AG04449 (cell line): ENCODE data around the gene OFD1.

ENCODE experiments used
- CTCF ChIA-PET: fragments of 350-600 bp; formaldehyde crosslinking; extraction: SDS; loops from one replicate; lab custom pipeline; 2021; ENCODE audit warnings: antibody characterized with exemption; lab: Yijun Ruan, JAX
- POLR2A ChIA-PET: fragments of 400-600, 350-600 bp; formaldehyde crosslinking; extraction: SDS; loops from one replicate; lab custom pipeline; 2020; ENCODE audit warnings: antibody characterized with exemption, inconsistent platforms; lab: Yijun Ruan, JAX
- DNase-seq: peaks from one replicate; pipeline ENCODE4 v3.0.0-alpha.2; 2010; ENCODE audit warnings: low read depth, low spot score
- H3K4me3 ChIP-seq: 2 replicates; pipeline ENCODE4 v1.5.1; 2011; ENCODE audit warnings: low read depth, mild to moderate bottlenecking, control low read depth, low read length
- CTCF ChIP-seq: IDR thresholded peaks from one replicate; pipeline ENCODE4 v1.5.1; 2011; ENCODE audit warnings: mild to moderate bottlenecking, moderate library complexity, low read length, control low read depth, inconsistent platforms; ENCODE audit not compliant: insufficient read depth; ENCODE audit errors: missing control alignments

The OFD1 gene

GRCh38 chrX:13805241-13805640 is 70.7 kb downstream of the OFD1 start:
- POLR2A ChIA-PET = no interaction called here
- CTCF ChIA-PET = no interaction called here
- H3K4me3 ChIP-seq = no peak overlapping the region
- no peak for DNase-seq
- no peak for TF ChIP-seq CTCF

- POLR2A ChIA-PET = no interaction called here
- no peak for TF ChIP-seq CTCF
- no peak for DNase-seq
- CTCF ChIA-PET = no interaction called here
- no peak overlapping the region for H3K4me3 ChIP-seq
Measured at GRCh38 chrX:13808293-13808692, 73.7 kb downstream of the OFD1 start.

GRCh38 chrX:13808865-13809264 is 74.3 kb downstream of the OFD1 start:
- no peak for TF ChIP-seq CTCF
- CTCF ChIA-PET = no interaction called here
- no peak overlapping the region for H3K4me3 ChIP-seq
- DNase-seq = no peak
- POLR2A ChIA-PET = no interaction called here

- no peak for TF ChIP-seq CTCF
- ChIA-PET POLR2A (no interaction called here), CTCF (no interaction called here)
- DNase-seq = no peak
- H3K4me3 ChIP-seq = no peak overlapping the region
Measured at GRCh38 chrX:13815664-13816063, 81.1 kb downstream of the OFD1 start.

GRCh38 chrX:13816176-13816575 is 81.6 kb downstream of the OFD1 start:
- no peak for DNase-seq
- ChIA-PET POLR2A (no interaction called here), CTCF (no interaction called here)
- no peak overlapping the region for H3K4me3 ChIP-seq
- no peak for TF ChIP-seq CTCF

GRCh38 chrX:13816643-13817627 is 82.4 kb downstream of the OFD1 start, which contains the start of gene GPM6B:
Gene GPM6B (minus strand): TSS chrX:13817093. CDS start chrX:13816904, 189 bp downstream.
- CTCF ChIA-PET = no interaction called here
- POLR2A ChIA-PET = no interaction called here
- no peak for DNase-seq
- H3K4me3 ChIP-seq = no peak within 1 kb of the TSS
- TF ChIP-seq CTCF = no peak
